Esophagus muscularis mucosa (tissue), 4 donors: Measurements from ENCODE around the gene MBD3L4. TPM values are rescaled to one million over a fixed set of nuclear protein-coding genes. Genes with fewer than 3 reads are reported as not detected.

Experiments used
- DNase-seq: peaks from one replicate; pipeline ENCODE4 v3.0.0-alpha.2; 2017; ENCODE audit errors: extremely low spot score
- H3K27ac ChIP-seq, 4 donors: fragments of 200-600 bp; sonication (generic); replicated peaks in 1 of 4; 1 replicate in 3 of 4; 2 replicates in 1 of 4; pipeline ENCODE4 v1.5.1; 2016 to 2019; ENCODE audit warnings: mild to moderate bottlenecking in 1 of 4
- H3K27me3 ChIP-seq, 4 donors: fragments of 200-600 bp; sonication (generic); one replicate each; pipeline versions ENCODE4 v1.5.1 to v1.6.0; 2016 to 2019
- H3K36me3 ChIP-seq, 4 donors: fragments of 200-600 bp; sonication (generic); one replicate each; pipeline ENCODE4 v1.5.1; 2016 to 2019
- H3K4me1 ChIP-seq, 4 donors: fragments of 200-600 bp; sonication (generic); one replicate each; pipeline ENCODE4 v1.5.1; 2016 to 2019
- H3K4me3 ChIP-seq, 4 donors: fragments of 200-600 bp; sonication (generic); 1 replicate in 2 of 4; 2 replicates in 2 of 4; pipeline ENCODE4 v1.5.1; 2016 to 2019; ENCODE audit warnings: mild to moderate bottlenecking in 4 of 4, moderate library complexity in 1 of 4
- H3K9me3 ChIP-seq, 4 donors: fragments of 200-600 bp; sonication (generic); 1 replicate in 3 of 4; 2 replicates in 1 of 4; pipeline ENCODE4 v1.5.1; 2016 to 2019
- EP300 ChIP-seq: sonication (generic); formaldehyde crosslinking; IDR thresholded peaks from one replicate; pipeline ENCODE4 v1.6.1; 2017; ENCODE audit warnings: antibody characterized with exemption
- POLR2A ChIP-seq: fragments of 450-650 bp; IDR thresholded peaks from one replicate; pipeline ENCODE4 v1.6.1; 2017; ENCODE audit warnings: antibody characterized with exemption, moderate library complexity, mild to moderate bottlenecking, low read depth
- POLR2AphosphoS5 ChIP-seq, 2 donors: sonication (generic); formaldehyde crosslinking; IDR thresholded peaks; one replicate each; pipeline ENCODE4 v1.6.1; 2017; ENCODE audit warnings: antibody characterized with exemption in 2 of 2
- WGBS: methylation state at CpG from one replicate; pipeline ENCODE4 v1.1.5; 2018; 5-methylcytosine and 5-hydroxymethylcytosine counted together
- intact Hi-C: fragments of 100-400 bp; cut with DNase I; formaldehyde crosslinking; loops from one replicate; pipeline ENCODE4 v1.15.1; 2023
- total RNA-seq, 4 donors: library from RNA; depleted of rRNA; stranded (reverse); fragments of >200 nt; gene quantifications; one replicate each; pipeline versions ENCODE4 v1.1.0 to v1.2.1, GENCODE V29; 2016
- TF ChIP-seq, protein P1 (sequence below), 3 experiments: fragments of 200-600 bp in 2 of 3; fragments of 450-650 bp in 1 of 3; sonication (generic) in 2 of 3; IDR thresholded peaks; one replicate each; pipeline ENCODE4 v1.5.1; 2017 to 2019; ENCODE audit warnings: antibody characterized with exemption in 3 of 3, mild to moderate bottlenecking in 2 of 3, moderate library complexity in 1 of 3

Gene MBD3L4
- total RNA-seq, 4 donors from 2014 or later: not detected

- Histone ChIP-seq H3K4me1 (no peaks in the 10 kb centered on the region), H3K27ac (no peak overlapping the region), H3K4me3 (no peak overlapping the region), H3K27me3 (peaks cover 0 to 8% (median 0%) of the 10 kb centered on the region in 4 donors), H3K9me3 (no peaks in the 10 kb centered on the region), H3K36me3 (no peaks in the 10 kb centered on the region)
- DNase-seq: no peak
- 86% methylated on average over 15 of the region's 15 CpGs for WGBS
- TF ChIP-seq POLR2A (no peak), EP300 (no peak), POLR2AphosphoS5 (IDR thresholded peaks at IDR 0.05) (no peak)
- TF ChIP-seq, protein P1, sequence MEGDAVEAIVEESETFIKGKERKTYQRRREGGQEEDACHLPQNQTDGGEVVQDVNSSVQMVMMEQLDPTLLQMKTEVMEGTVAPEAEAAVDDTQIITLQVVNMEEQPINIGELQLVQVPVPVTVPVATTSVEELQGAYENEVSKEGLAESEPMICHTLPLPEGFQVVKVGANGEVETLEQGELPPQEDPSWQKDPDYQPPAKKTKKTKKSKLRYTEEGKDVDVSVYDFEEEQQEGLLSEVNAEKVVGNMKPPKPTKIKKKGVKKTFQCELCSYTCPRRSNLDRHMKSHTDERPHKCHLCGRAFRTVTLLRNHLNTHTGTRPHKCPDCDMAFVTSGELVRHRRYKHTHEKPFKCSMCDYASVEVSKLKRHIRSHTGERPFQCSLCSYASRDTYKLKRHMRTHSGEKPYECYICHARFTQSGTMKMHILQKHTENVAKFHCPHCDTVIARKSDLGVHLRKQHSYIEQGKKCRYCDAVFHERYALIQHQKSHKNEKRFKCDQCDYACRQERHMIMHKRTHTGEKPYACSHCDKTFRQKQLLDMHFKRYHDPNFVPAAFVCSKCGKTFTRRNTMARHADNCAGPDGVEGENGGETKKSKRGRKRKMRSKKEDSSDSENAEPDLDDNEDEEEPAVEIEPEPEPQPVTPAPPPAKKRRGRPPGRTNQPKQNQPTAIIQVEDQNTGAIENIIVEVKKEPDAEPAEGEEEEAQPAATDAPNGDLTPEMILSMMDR (IDR thresholded peaks at IDR 0.05): no peak
- intact Hi-C loops: no loop called here
Observed at GRCh38 chr19:6997679-6998445, 42.1 kb downstream of the MBD3L4 start.

DNA sequence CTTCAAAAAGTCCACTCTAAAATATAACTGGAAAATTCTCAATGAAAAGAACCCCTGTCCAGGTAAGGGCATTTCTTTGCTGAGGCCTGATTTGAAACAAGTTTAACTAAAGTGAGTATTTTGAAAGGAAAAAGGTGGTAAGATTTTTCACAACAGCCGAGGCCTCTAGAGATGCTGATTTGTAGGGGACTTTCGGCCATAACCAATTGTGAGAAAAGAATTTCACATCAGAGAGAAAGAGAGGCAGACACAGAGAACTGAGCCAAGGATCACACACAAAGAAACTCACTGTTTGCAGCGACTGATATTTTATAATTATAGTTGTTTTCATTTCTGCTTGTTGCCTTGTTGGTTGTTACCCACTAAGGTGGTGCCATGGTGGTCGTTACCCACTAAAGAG, 43.2 kb downstream of the MBD3L4 start:
- H3K9me3 ChIP-seq: no peaks in the 10 kb centered on the region
- intact Hi-C loops: no loop called here

DNA sequence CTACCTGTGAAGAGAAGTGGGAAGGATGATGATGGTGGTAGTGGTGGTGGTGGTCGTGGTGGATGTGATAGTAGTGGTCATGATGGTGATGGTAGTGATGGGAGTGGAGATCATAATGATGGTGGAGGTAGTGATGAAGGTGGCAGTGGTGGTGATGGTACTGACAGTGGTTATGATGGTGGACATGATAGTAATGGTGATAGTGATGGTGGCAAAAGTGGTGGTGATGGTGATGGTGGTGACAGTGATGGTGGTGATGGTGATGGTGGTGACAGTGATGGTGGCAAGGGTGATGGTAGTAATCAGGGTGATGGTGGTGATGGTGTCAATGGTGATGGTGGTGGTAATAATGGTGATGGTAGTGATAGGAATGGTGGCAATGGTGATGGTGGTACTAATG, 44.9 kb downstream of the MBD3L4 start:
- H3K4me3 ChIP-seq: no peak overlapping the region
- no peaks in the 10 kb centered on the region for H3K27me3 ChIP-seq
- DNase-seq: no peak
- no peaks in the 10 kb centered on the region for H3K9me3 ChIP-seq
- no peaks in the 10 kb centered on the region for H3K4me1 ChIP-seq
- no peak overlapping the region for H3K27ac ChIP-seq
- intact Hi-C loops: no loop called here
- no peaks in the 10 kb centered on the region for H3K36me3 ChIP-seq
- TF ChIP-seq POLR2A (no peak), POLR2AphosphoS5 (IDR thresholded peaks at IDR 0.05) (no peak), EP300 (no peak)
- TF ChIP-seq, protein P1 (IDR thresholded peaks at IDR 0.05): no peak
- WGBS: 86% methylated on average over 1 of the region's 1 CpG

More for the DNA sequence above, 43.2 kb downstream of the MBD3L4 start:
- Histone ChIP-seq H3K36me3 (no peaks in the 10 kb centered on the region), H3K4me3 (no peak overlapping the region), H3K27ac (no peak overlapping the region), H3K27me3 (no peaks in the 10 kb centered on the region), H3K4me1 (no peaks in the 10 kb centered on the region)
- TF ChIP-seq POLR2A: no peak
- TF ChIP-seq, protein P1 (IDR thresholded peaks at IDR 0.05): no peak
- no peak for TF ChIP-seq EP300
- no peak for TF ChIP-seq POLR2AphosphoS5 (IDR thresholded peaks at IDR 0.05)
- no peak for DNase-seq
- 65% methylated on average over 4 of the region's 4 CpGs for WGBS

DNA sequence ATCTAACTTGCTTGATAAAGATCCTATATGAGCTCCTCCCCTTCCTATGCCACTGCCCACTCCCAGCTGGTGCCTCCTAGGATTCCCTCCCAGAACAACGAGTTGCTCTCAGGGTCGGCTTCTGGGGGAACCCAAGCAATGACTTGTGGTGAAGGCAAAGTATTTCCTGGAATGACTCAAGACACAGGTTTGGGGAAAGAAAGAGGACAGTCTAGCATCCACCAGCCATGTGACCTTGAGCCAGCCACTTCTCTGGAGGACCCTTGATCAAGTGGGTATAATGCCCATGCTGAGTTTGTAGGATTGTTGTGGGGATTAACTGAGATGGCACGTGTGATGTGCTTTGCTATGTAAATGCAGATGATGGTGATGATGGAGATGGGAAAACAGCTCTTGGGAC, 51.7 kb downstream of the MBD3L4 start:
- Histone ChIP-seq H3K27ac (no peak overlapping the region), H3K9me3 (peaks cover 0 to 27% (median 16%) of the 10 kb centered on the region in 4 donors), H3K4me3 (no peak overlapping the region), H3K36me3 (no peaks in the 10 kb centered on the region), H3K4me1 (no peaks in the 10 kb centered on the region), H3K27me3 (peaks cover 0 to 13% (median 0%) of the 10 kb centered on the region in 4 donors)
- intact Hi-C loops: no loop called here
- DNase-seq: no peak
- WGBS: 58% methylated on average over 3 of the region's 3 CpGs
- TF ChIP-seq POLR2AphosphoS5 (IDR thresholded peaks at IDR 0.05) (no peak), POLR2A (no peak), EP300 (no peak)
- TF ChIP-seq, protein P1 (IDR thresholded peaks at IDR 0.05): no peak
